H1 (cell line): ENCODE measurements around the gene GFY.

Experiments
- CTCF ChIP-seq, 3 experiments: IDR thresholded peaks; 1 replicate in 2 of 3; 2 replicates in 1 of 3; pipeline versions ENCODE4 v1.5.1 to v1.6.1; 2011; ENCODE audit warnings: low read length in 3 of 3, mild to moderate bottlenecking in 3 of 3, inconsistent platforms in 2 of 3, low read depth in 1 of 3, moderate library complexity in 1 of 3; ENCODE audit not compliant: insufficient read depth in 1 of 3; ENCODE audit errors: control extremely low read depth in 1 of 3
- HDAC2 ChIP-seq, 2 experiments: fragments of 300-600 bp in 1 of 2; sonication (generic) in 1 of 2; IDR thresholded peaks; 2 replicates each; pipeline ENCODE4 v1.6.1; 2011 to 2012; ENCODE audit warnings: low read depth in 2 of 2, low read length in 2 of 2, mild to moderate bottlenecking in 2 of 2, moderate library complexity in 2 of 2, borderline replicate concordance in 1 of 2, inconsistent platforms in 1 of 2
- KDM1A ChIP-seq: fragments of 200-600, 300-600 bp; sonication (generic); IDR thresholded peaks from 2 replicates; pipeline ENCODE4 v1.7.1; 2016; ENCODE audit warnings: mild to moderate bottlenecking, low read length, borderline replicate concordance
- SIN3A ChIP-seq, 2 experiments: IDR thresholded peaks in 1 of 2; conservative IDR thresholded peaks in 1 of 2; 2 replicates each; pipeline ENCODE4 v1.6.1; 2011 to 2012; ENCODE audit warnings: low read length in 2 of 2, improper control_type of control experiment in 1 of 2, low read depth in 1 of 2, mild to moderate bottlenecking in 1 of 2

- TF ChIP-seq KDM1A, result no peak
- TF ChIP-seq CTCF (IDR thresholded peaks at IDR 0.05; ENCODE audit: control extremely low read depth in 1 of 3, insufficient read depth in 1 of 3, low read depth in 1 of 3, low read length in 3 of 3), result no peak
- no peak for TF ChIP-seq HDAC2 (IDR thresholded peaks at IDR 0.05; ENCODE audit: borderline replicate concordance in 1 of 2, low read depth in 2 of 2, low read length in 2 of 2)
- no peak for TF ChIP-seq SIN3A (conservative IDR thresholded peaks at IDR 0.05 in 1 of 2, IDR thresholded peaks at IDR 0.05 in 1 of 2; ENCODE audit: low read depth in 1 of 2, low read length in 2 of 2)
Measured at GRCh38 chr19:49461656-49462055, 36.5 kb downstream of the GFY start.
